ENCODE results near the gene FBRSL1. TPM values are rescaled to one million over a fixed set of nuclear protein-coding genes. Genes with fewer than 3 reads are reported as not detected.

Gene FBRSL1
- total and polyA plus RNA-seq, 11 donors: 23.0 to 88.2 (median 40.0) TPM

DNA sequence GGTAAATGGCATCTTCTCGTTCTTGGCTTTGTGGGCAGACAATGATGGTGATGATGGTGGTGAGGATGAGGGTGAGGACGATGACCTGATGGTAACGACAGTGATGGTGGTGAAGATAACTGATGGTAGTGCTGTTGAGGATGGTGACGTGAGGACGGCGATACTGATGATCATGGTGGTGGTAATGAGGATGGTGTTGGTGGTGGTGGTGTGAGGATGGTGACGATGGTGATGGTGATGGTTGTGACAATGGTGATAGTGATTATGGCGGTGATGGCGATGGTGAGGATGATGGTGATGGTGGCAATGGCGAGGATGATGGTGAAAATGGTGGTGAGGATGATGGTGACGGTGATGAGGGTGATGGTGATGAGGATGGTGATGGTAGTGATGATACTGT, 54.5 kb downstream of the FBRSL1 start:
- intact Hi-C loops (cut with DNase I): no loop called here
- H3K36me3 ChIP-seq: peaks cover 0 to 24% (median 10%) of the 10 kb centered on the region in 9 donors
- WGBS, 4 donors: 96 to 99% (median 97%) methylated on average over 11 of the region's 11 CpGs

DNA sequence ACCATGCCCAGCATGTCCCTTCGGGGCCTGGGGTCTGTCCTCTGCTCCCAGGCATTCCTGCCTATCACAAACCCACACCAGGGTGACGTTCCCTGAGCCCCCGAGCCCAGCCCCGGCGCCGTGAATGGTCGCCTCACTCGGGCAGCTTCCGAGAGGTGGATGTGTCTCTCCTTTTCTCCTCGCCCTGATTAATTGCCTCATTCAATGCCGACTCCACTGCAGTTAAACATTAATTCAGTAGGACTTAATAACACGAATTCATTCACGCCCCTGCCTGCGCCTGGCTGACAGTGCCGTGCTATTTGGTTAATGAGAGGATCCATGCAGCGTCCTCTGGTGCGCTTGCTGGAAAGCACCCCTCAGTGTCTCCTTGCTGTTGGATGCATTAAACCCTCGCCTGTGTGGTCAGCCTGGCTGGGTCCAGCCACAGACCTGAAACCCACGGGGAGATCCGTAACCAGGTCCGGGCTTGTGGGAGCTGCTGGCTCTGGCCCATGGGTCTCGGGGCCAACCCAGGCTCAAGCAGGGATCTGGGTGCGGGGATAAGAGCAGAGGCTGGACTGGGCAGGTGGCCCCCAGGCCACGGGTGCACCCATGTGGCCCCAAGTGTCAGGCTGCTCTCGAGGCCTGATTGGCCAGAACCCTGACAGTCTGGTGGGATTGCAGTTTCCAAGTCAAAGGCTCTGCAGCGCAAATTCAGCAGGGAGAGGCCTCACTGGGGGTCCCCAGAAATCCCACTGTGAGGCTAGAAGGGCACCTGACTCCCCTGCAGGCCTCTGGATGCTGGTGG, 55.4 kb downstream of the FBRSL1 start:
- H3K4me1 ChIP-seq: no peaks in the 10 kb centered on the region
- H3K27ac ChIP-seq: no peak overlapping the region
- H3K27me3 ChIP-seq: no peaks in the 10 kb centered on the region
- DNase-seq (no peak), ATAC-seq (no peak)
- no peak for TF ChIP-seq POLR2A (IDR thresholded peaks at IDR 0.05)
- TF ChIP-seq, protein P1, sequence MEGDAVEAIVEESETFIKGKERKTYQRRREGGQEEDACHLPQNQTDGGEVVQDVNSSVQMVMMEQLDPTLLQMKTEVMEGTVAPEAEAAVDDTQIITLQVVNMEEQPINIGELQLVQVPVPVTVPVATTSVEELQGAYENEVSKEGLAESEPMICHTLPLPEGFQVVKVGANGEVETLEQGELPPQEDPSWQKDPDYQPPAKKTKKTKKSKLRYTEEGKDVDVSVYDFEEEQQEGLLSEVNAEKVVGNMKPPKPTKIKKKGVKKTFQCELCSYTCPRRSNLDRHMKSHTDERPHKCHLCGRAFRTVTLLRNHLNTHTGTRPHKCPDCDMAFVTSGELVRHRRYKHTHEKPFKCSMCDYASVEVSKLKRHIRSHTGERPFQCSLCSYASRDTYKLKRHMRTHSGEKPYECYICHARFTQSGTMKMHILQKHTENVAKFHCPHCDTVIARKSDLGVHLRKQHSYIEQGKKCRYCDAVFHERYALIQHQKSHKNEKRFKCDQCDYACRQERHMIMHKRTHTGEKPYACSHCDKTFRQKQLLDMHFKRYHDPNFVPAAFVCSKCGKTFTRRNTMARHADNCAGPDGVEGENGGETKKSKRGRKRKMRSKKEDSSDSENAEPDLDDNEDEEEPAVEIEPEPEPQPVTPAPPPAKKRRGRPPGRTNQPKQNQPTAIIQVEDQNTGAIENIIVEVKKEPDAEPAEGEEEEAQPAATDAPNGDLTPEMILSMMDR (IDR thresholded peaks at IDR 0.05): no peak
- H3K36me3 ChIP-seq: peaks cover 0 to 26% (median 10%) of the 10 kb centered on the region in 9 donors
- no peak overlapping the region for H3K4me3 ChIP-seq
- 95 to 97% (median 97%) methylated on average over 20 to 26 of the region's 26 CpGs for WGBS, 4 donors
- intact Hi-C loops (cut with DNase I): no loop called here
- no peaks in the 10 kb centered on the region for H3K9me3 ChIP-seq

More for the DNA sequence above, 54.5 kb downstream of the FBRSL1 start:
- Histone ChIP-seq H3K27me3 (no peaks in the 10 kb centered on the region), H3K27ac (no peak overlapping the region), H3K9me3 (no peaks in the 10 kb centered on the region), H3K4me3 (no peak overlapping the region), H3K4me1 (no peaks in the 10 kb centered on the region)
- ATAC-seq (no peak), DNase-seq (no peak)
- TF ChIP-seq POLR2A (IDR thresholded peaks at IDR 0.05): no peak
- TF ChIP-seq, protein P1 (IDR thresholded peaks at IDR 0.05): no peak

DNA sequence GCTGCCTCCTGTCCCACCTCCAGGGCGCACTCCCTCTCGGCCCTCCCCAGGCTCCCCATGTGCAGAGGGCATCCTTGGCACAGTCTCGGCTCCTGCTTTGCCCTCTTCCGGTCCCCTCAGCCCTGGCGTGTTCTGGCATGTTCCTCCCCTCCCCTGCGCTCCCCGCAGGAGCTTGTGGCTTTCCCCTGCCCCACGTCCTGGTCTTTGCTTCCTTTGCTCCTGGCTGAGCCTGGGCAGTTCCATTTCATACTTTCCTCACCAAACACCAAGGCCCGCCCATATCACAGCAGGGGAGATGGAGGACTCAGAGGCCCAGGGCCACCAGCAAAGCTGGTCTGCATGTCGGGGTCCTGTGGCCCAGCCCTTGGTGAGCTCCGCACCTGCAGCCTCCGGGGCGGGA, 56.0 kb downstream of the FBRSL1 start:
- 91 to 95% (median 94%) methylated on average over 12 to 13 of the region's 13 CpGs for WGBS, 4 donors
- no peak overlapping the region for H3K4me3 ChIP-seq
- no peak for TF ChIP-seq POLR2A (IDR thresholded peaks at IDR 0.05)
- TF ChIP-seq, protein P1 (IDR thresholded peaks at IDR 0.05): no peak
- no peaks in the 10 kb centered on the region for H3K27me3 ChIP-seq
- DNase-seq (no peak), ATAC-seq (no peak)
- no peaks in the 10 kb centered on the region for H3K4me1 ChIP-seq
- intact Hi-C loops (cut with DNase I): no loop called here
- H3K27ac ChIP-seq: no peak overlapping the region
- no peaks in the 10 kb centered on the region for H3K9me3 ChIP-seq
- H3K36me3 ChIP-seq: peaks cover 0 to 26% (median 10%) of the 10 kb centered on the region in 9 donors

DNA sequence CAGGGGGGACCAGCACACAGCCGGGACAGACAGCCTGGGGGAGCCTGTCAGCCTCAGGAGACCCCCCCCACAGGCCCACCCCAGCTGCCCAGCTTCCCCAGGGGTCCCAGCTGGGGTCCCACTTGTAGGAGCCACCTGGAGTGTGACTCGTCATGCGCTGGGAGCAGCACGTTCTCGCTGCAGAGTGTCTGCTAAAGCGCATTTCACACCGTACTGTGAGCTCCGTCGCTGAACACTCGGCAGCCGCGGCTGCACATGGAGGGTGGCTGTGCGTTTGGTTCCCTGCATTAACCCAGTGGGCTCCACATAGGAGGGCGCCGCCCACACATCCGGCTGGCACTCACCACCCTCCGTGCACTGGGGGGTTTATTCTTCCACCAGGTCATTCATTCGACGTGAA, 56.7 kb downstream of the FBRSL1 start:
- Histone ChIP-seq H3K36me3 (peaks cover 0 to 27% (median 10%) of the 10 kb centered on the region in 9 donors), H3K27me3 (no peaks in the 10 kb centered on the region), H3K27ac (no peak overlapping the region), H3K4me3 (no peak overlapping the region), H3K4me1 (no peaks in the 10 kb centered on the region), H3K9me3 (no peaks in the 10 kb centered on the region)
- WGBS, 4 donors: 89 to 92% (median 90%) methylated on average over 9 to 19 of the region's 19 CpGs
- ATAC-seq (no peak), DNase-seq (no peak)
- TF ChIP-seq, protein P1 (IDR thresholded peaks at IDR 0.05): no peak
- no peak for TF ChIP-seq POLR2A (IDR thresholded peaks at IDR 0.05)
- intact Hi-C loops (cut with DNase I): no loop called here

Measured in heart left ventricle (tissue), 16 donors.